DMS53 treated with DMSO at 0.1 percent for 48 hours (cell line): ENCODE measurements around the gene FBLN2.
"Not testable (repeated sequence)": the region's sequence is repeated elsewhere in the genome, so short reads cannot be mapped to it uniquely, and the experiment has no call there.

Experiments
- DNase-seq: peaks from one replicate; lab custom pipeline; 2025; ENCODE audit not compliant: unreplicated experiment; lab: John Stamatoyannopoulos, UW

The FBLN2 gene

GRCh38 chr3:13548696-13549622, at the start of gene FBLN2:
Gene FBLN2 (plus strand): TSS chr3:13549125. CDS start chr3:13570356, 21,231 bp downstream.
- DNase-seq = no peak

GRCh38 chr3:13499246-13499645, 49.7 kb upstream of the FBLN2 start:
- DNase-seq = not testable (repeated sequence)

- no peak for DNase-seq
These were observed 48.6 kb upstream of the FBLN2 start for GRCh38 chr3:13500133-13500885.

GRCh38 chr3:13501056-13501455, 47.9 kb upstream of the FBLN2 start:
- DNase-seq = no peak

GRCh38 chr3:13501521-13501920, 47.4 kb upstream of the FBLN2 start:
- no peak for DNase-seq

GRCh38 chr3:13501958-13502790, 46.8 kb upstream of the FBLN2 start:
- no peak for DNase-seq

- no peak for DNase-seq
These were observed 46.2 kb upstream of the FBLN2 start for GRCh38 chr3:13502791-13503060.

GRCh38 chr3:13504161-13504831, 44.6 kb upstream of the FBLN2 start:
- DNase-seq = no peak

- DNase-seq = no peak
These were observed 43.5 kb upstream of the FBLN2 start for GRCh38 chr3:13505147-13506130.

- DNase-seq = no peak
These were observed 42.7 kb upstream of the FBLN2 start for GRCh38 chr3:13506239-13506638.

- DNase-seq = no peak
These were observed 42.2 kb upstream of the FBLN2 start for GRCh38 chr3:13506680-13507079.

- no peak for DNase-seq
These were observed 41.7 kb upstream of the FBLN2 start for GRCh38 chr3:13507247-13507569.

- no peak for DNase-seq
These were observed 41.2 kb upstream of the FBLN2 start for GRCh38 chr3:13507570-13508339.

GRCh38 chr3:13508496-13508895, 40.4 kb upstream of the FBLN2 start:
- DNase-seq = no peak

- DNase-seq = no peak
These were observed 39.7 kb upstream of the FBLN2 start for GRCh38 chr3:13509059-13509815.

- DNase-seq = no peak
These were observed 39.1 kb upstream of the FBLN2 start for GRCh38 chr3:13509816-13510192.

GRCh38 chr3:13512451-13512850, 36.5 kb upstream of the FBLN2 start:
- DNase-seq = no peak
